GM19043 (cell line): Measurements from ENCODE around the gene SCOC.

Experiments used
- ATAC-seq: cut with Tn5 transposase; IDR thresholded peaks from one replicate; pipeline ENCODE4 v1.9.1; 2021; ENCODE audit warnings: low read depth; ENCODE audit not compliant: unreplicated experiment

Gene SCOC

DNA sequence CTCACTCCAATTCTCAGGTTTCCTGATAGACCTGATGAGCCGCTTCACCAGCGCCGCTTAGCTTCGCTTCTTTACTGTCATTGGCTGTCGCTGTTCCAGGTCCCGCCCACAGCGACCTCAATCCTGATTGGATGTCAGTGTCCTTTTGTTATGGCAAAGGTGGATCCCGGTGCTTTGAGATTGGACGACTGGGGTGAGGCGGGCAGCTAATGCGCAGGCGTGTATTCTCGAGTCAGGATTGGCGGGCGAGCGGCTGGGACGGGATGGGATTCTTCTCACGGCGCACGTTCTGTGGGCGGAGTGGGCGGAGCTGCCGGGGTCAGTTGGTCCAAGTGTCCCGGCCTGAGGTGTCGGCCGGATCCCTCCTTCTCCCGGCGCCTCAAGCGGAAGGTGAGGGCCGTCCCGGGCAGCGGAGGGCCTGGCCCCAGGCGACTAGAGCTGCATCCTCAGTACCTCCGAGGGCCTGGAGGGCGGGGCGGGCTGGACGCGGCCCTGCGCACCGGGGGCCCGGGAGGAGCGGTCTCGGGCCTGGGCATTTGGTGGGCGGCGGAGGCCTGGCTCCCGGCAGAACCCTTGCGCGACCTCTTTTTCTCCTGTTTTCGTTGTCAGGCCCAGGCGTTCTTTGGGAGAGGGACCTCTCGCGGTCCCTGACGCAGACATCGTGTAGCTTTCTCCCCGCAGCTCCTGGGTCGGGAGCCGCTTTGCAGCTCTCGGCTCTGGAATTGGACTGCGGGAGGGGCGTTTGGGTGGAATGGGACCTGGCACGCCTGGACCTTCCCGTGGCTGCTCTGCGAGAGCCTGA, at the start of gene SCOC:
Gene SCOC (plus strand): TSS at position 319 of the 802 bp plus-strand sequence. CDS start 5,525 bp downstream, outside the sequence.
- peak; percentile 91 for ATAC-seq

DNA sequence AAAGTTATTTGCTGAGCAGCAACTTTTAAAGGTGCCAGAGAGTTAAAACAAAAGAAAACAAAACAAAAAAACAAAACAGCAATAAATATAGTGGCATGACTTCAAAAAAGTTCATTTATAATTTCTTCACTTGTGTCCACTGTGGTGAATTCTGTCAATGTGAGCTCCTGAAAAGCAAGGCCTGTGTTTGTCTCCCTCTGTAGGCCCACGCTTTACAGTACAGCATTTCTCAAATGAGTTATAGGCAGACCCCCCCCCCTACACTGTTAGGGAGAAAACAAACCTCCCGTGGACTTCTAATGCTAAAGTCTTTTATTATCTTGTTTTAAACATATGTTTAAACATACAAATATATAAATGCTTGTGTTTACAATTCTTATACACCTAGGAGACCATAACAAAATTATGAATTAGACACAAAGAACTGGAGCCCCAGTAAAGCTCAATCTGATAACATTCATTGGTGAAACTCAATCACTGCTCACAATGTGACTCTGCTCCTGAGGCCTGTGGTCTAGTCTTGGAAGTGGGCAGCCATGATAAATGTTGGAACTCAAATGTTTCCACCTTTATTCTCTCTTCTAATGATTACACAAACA, 47.0 kb upstream of the SCOC start:
- ATAC-seq, result no peak

GRCh38 chr4:140330311-140330900, 43.0 kb upstream of the SCOC start:
- ATAC-seq, result no peak

DNA sequence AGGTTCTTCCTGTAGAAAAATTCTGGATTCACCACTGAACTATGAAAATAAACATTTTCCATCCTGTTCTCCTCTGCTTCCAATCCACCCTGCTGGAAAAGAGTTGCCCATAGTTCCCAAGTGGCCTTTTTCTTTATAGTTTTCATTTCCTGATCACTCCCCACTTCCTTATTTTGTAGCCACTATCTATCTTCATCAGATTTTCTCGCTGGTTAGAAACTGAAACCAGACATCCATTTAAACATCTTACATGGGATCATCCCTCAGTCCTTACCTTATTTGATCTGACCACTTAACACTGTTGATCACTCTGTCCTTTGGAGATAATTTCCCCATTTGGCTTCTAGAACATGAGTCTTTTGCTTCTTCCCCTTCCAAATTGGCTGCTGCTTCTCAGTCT, 42.2 kb upstream of the SCOC start:
- no peak for ATAC-seq

- ATAC-seq, result no peak
Measured at GRCh38 chr4:140331876-140332275, 41.6 kb upstream of the SCOC start.

DNA sequence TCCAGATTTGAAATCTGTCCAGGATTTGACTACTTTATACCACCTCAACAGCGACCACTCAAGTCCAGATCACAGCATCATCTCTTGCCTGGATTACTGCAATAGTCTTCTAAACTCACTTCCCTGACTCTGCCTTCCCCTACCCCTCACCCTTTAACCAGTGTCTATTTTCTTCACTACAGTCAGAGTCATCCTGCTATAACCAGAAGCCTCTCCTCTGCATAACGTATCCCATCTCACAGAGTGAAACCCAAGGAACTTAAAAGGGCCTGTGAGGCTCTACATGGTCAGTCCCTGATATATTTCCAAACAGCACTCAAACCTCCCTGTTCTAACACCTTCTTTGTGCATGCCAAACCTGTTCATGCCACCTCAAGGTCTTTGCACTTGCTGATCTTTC, 40.7 kb upstream of the SCOC start:
- ATAC-seq, result no peak

GRCh38 chr4:140333523-140333922, 39.9 kb upstream of the SCOC start:
- no peak for ATAC-seq

GRCh38 chr4:140335076-140335475, 38.4 kb upstream of the SCOC start:
- no peak for ATAC-seq

GRCh38 chr4:140336730-140337129, 36.7 kb upstream of the SCOC start:
- ATAC-seq, result no peak

- no peak for ATAC-seq
Measured at GRCh38 chr4:140342620-140343019, 30.8 kb upstream of the SCOC start.

GRCh38 chr4:140343303-140343702, 30.1 kb upstream of the SCOC start:
- ATAC-seq, result peak; percentile 94

DNA sequence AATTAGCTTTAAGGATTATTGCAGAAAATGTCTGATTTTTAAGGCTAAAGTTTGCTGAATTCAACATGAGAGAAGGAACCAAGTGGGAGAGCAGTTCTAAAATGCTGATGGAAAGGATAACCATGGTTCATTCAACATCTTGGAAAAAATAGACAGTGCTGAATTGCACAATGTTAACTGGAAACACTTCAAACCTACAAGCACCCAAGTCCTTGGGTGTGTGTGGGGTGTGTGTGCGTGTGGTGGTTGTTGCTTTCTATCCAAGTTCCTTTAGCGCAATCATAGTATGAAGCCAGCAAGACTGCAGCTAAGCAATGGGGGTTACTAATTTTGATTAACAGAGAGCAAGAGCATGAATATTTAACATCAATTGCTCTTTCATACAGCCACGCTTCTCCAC, 29.3 kb upstream of the SCOC start:
- ATAC-seq, result no peak

GRCh38 chr4:140344621-140345020, 28.8 kb upstream of the SCOC start:
- no peak for ATAC-seq

GRCh38 chr4:140346136-140346535, 27.3 kb upstream of the SCOC start:
- ATAC-seq, result no peak

DNA sequence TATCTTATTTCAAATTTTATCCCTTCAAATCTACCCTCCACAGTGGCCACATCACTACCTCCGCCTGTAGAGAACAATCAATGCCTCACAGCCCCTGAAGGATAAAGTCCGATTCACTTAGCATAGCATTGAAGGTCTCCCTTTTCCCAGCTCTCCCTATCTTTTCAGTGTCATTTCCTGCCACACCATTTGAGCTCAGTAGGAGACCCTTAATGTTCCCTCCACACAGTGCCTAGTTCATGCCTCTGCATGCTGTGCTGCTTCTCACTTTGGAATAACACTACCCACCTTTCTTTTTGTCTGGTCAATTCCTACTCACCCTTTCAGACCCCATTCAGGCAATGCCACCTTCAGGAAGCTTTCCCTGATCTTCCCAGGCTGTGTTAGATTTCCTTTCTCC, 23.6 kb upstream of the SCOC start:
- ATAC-seq, result no peak

DNA sequence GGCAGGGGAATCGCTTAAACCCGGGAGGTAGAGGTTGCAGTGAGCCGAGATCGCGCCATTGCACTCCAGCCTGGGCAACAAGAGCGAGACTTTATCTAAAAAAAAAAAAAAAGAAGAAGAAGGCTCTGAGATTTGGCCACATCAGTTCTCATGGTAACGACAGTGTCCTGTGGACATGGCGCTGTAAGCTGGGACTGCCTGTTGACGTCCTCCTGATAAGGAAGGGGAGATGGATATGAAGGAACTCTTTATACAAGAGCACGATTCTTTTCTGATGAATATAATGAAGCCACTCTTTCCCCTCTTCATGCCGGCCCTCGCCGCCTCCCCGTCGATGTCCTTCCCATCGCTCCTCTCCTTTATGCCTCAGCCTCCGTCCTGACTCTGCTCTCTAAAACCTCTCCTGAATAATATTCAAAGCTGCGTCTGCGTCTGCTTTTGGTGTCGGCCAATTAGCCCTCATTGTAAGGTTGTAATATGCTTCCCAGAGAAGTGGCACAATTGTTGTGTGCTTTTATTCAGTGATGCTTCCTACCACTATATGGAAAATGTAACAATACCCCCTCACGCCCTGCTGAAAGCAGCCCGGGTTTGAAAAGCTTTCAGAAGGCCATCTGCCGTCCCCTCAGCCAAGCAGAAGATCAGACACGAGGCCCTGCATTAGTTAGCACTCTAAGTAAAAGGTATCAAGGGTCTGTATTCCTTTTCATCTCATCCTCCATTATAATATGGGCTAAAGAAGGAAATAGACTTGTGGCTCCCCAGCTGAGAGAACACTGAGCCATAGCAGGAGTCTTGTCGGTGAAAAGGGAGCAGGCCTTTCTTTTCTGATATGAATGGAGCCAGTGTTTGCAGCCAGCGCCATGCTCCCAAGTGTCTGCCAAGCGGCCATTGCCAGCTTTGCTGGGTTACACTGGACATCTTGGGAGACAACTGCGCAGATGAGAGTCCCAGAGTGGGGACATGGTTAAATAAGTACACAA, 22.1 kb upstream of the SCOC start:
- ATAC-seq, result no peak

- ATAC-seq, result no peak
Measured at GRCh38 chr4:140353786-140354185, 19.7 kb upstream of the SCOC start.

DNA sequence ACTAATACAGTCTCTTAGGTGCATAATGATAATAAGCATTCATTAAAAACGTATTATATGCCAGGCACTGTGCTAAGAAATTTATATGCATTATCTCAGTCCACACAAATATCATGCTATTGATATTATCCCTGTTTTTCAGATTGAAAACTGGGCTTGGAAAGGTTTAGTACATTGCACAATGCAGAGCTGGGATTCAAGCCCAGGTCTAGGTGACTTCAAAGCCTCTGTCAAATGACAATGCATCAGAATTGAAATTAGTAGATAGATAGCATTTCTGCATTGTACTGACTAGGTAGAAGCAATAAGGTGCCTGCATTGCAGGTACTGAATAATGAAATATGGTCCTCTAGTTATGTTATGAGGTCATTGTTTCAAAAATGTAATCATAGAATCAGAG, 18.2 kb upstream of the SCOC start:
- no peak for ATAC-seq

- ATAC-seq, result no peak
Measured at GRCh38 chr4:140357868-140358267, 15.6 kb upstream of the SCOC start.

DNA sequence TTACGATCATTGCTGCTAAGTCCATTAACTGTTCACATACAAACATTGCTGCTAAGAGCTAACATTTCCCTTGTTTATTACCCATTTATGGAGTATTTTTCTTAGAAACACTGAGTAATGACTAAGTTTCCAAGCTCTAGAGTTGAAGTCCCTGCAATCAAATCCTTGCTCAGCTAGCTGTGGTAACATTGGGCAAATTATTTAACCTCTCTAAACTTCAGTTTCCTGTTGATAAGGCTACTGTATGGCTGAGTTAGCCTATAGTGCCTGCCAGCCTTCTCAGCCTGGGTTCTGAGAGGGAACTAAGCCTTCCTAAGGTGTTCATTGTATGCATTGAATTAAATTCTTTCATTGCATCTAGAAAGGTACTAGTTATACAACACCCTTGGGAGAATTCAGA, 15.2 kb upstream of the SCOC start:
- no peak for ATAC-seq
